ENCODE results near the gene FAM181A. TPM values are rescaled to one million over a fixed set of nuclear protein-coding genes. Genes with fewer than 3 reads are reported as not detected.

The FAM181A gene
- total RNA-seq, 1 donor from 2014 or later, result not detected

DNA sequence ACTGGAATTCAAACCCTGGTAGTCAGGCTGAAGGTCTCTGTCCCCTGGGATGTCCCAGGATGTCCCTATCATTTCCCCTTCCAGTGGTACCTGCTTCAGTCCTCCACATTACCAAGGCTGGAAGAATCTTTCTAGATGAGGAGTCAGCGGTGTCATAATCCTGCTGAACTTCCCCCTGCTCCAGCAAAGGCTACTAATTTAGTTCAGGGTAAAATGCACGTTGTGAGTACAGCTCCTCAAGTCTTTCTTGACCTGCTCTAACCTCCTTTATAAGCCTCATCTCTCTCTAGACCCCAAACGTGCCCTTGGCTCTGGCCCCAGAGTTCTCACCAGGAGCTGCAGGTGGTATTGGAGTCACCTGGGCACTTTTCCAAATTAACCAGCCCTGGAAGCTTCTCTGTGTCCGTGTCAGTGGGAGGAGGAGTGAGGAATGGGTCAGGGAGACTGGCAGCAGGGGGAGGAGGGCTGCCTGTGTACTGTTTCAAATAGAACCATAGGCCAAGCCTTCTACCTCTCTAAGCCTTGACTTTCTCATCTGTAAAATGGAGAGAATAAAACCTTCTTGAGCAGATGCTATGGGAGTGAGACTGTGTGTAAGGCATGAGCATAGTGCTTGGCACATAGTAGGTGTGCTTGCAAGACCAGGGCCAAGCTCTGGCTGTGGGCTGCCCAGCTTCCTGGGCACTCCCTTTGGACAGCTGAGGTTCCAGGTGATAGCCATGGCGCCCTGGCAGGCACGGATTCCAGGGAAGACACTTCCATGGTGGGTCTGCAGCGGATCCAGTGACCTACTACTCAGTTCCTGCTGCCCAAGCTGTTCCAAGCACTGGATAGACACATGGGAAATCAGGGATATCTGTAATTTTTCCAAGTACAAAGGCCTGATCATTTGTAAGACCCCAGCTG is 24.7 kb downstream of the FAM181A start:
- Mint-ChIP-seq H3K4me3 (ENCODE audit: unreplicated experiment) (no peak overlapping the region), H3K27me3 (ENCODE audit: unreplicated experiment) (peaks cover 5% of the 10 kb centered on the region), H3K4me1 (ENCODE audit: unreplicated experiment) (no peaks in the 10 kb centered on the region), H3K9me3 (ENCODE audit: unreplicated experiment) (no peaks in the 10 kb centered on the region), H3K27ac (ENCODE audit: unreplicated experiment) (no peak overlapping the region), H3K36me3 (ENCODE audit: low read depth, unreplicated experiment) (no peaks in the 10 kb centered on the region)
- no peak for DNase-seq (ENCODE audit: low spot score)
- TF ChIP-seq, protein P1, sequence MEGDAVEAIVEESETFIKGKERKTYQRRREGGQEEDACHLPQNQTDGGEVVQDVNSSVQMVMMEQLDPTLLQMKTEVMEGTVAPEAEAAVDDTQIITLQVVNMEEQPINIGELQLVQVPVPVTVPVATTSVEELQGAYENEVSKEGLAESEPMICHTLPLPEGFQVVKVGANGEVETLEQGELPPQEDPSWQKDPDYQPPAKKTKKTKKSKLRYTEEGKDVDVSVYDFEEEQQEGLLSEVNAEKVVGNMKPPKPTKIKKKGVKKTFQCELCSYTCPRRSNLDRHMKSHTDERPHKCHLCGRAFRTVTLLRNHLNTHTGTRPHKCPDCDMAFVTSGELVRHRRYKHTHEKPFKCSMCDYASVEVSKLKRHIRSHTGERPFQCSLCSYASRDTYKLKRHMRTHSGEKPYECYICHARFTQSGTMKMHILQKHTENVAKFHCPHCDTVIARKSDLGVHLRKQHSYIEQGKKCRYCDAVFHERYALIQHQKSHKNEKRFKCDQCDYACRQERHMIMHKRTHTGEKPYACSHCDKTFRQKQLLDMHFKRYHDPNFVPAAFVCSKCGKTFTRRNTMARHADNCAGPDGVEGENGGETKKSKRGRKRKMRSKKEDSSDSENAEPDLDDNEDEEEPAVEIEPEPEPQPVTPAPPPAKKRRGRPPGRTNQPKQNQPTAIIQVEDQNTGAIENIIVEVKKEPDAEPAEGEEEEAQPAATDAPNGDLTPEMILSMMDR (IDR thresholded peaks at IDR 0.05; ENCODE audit: unreplicated experiment), result no peak

DNA sequence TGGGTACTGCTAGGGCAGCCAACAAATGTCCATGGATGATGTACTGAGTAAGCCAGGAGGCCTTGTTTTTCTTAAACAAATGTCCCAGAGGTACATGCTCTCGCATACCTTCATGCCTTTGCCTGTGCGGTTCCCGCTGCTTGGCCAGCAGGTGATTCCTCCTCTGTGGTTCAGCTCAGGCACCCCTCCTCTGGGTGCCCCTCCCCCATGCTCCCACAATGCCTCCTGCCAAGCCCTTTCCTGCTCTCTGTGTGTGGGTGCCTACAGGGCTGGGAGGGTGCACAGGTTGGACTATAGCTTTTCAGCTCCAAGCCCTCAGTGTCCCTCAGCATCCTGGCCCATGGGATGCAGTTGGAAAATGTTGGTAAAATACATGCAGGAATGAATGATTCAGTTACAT is 25.7 kb downstream of the FAM181A start:
- Mint-ChIP-seq H3K4me1 (ENCODE audit: unreplicated experiment) (no peaks in the 10 kb centered on the region), H3K27me3 (ENCODE audit: unreplicated experiment) (peaks cover 5% of the 10 kb centered on the region), H3K9me3 (ENCODE audit: unreplicated experiment) (no peaks in the 10 kb centered on the region), H3K36me3 (ENCODE audit: low read depth, unreplicated experiment) (no peaks in the 10 kb centered on the region), H3K27ac (ENCODE audit: unreplicated experiment) (no peak overlapping the region), H3K4me3 (ENCODE audit: unreplicated experiment) (no peak overlapping the region)
- TF ChIP-seq, protein P1 (IDR thresholded peaks at IDR 0.05; ENCODE audit: unreplicated experiment), result no peak
- no peak for DNase-seq (ENCODE audit: low spot score)

DNA sequence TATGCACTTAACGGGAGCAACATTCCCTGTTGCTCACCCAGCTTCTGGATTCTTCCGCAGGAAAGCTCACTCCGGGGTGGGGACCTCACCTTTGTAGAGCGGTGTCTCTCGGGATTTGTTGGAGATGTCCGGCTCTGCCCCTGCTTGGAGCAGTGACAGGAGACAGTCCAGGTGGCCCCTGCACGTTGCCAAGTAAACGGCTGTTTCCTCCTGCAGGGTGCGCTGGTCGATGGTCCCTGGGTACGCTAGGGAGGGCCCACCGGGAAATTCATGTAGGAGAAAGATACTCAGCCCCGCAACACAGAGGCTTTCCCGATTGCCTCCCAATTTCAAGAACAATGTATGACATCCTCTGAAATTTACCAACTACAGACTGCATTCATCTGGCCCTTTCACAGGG is 26.1 kb downstream of the FAM181A start:
- Mint-ChIP-seq H3K4me1 (ENCODE audit: unreplicated experiment) (no peaks in the 10 kb centered on the region), H3K27ac (ENCODE audit: unreplicated experiment) (no peak overlapping the region), H3K36me3 (ENCODE audit: low read depth, unreplicated experiment) (no peaks in the 10 kb centered on the region), H3K27me3 (ENCODE audit: unreplicated experiment) (peaks cover 5% of the 10 kb centered on the region), H3K9me3 (ENCODE audit: unreplicated experiment) (no peaks in the 10 kb centered on the region), H3K4me3 (ENCODE audit: unreplicated experiment) (no peak overlapping the region)
- no peak for DNase-seq (ENCODE audit: low spot score)
- TF ChIP-seq, protein P1 (IDR thresholded peaks at IDR 0.05; ENCODE audit: unreplicated experiment), result no peak

DNA sequence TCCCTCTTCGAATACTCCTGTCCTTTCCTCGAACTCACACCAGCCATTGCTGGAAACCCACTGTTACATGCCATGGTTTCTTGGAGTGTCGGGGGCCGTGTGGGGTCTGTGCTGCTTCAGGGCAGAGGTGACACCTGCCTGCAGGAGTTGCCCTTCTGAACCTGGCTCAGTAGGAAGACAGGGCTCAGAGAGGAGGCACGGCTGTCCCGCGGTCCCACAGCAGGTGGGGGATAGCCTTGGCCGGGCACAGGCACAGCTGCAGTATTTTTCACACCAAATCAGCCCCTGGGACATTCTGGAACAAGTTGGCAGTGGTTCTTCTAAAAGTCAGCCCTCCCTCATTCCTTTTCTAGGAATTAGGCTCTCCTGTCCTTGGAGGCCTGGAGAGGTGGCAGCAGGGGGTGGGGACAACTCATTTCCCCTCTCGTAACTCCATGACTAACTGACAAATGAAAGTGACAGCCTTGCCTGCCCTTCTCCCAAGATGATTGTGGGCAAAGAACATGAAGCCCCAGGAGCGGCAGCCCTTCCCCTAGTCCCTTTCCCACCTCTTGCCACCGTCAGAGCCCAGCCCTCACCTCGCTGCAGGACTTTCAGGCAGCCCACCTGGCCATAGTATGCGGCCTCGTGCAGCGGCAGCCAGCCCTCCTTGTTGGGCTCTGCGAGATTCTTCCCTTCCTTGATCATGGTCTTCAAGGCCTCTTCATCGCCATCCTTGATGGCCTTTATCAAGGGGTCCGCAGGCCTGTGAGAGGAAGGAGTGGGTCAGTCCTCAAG is 26.8 kb downstream of the FAM181A start:
- Mint-ChIP-seq H3K27ac (ENCODE audit: unreplicated experiment) (no peak overlapping the region), H3K4me3 (ENCODE audit: unreplicated experiment) (no peak overlapping the region), H3K27me3 (ENCODE audit: unreplicated experiment) (peaks cover 5% of the 10 kb centered on the region), H3K4me1 (ENCODE audit: unreplicated experiment) (peaks cover under 1% of the 10 kb centered on the region), H3K36me3 (ENCODE audit: low read depth, unreplicated experiment) (no peaks in the 10 kb centered on the region), H3K9me3 (ENCODE audit: unreplicated experiment) (no peaks in the 10 kb centered on the region)
- no peak for DNase-seq (ENCODE audit: low spot score)
- TF ChIP-seq, protein P1 (IDR thresholded peaks at IDR 0.05; ENCODE audit: unreplicated experiment), result no peak

DNA sequence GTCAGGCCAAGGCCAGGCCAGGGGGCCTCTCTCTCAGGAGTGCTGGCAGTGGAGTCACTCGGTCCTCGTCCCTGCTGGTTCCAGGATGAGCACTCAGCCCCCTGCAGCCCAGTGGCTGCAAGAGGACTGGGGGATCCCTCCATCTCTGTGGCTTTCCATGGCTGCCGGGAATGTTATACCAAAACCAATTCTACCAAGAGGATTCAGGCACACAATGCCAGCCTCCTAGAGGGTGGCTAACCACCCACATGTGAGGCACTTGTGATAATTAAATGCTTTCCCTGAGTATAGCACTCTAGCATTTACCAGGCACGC is 27.3 kb downstream of the FAM181A start:
- H3K36me3 Mint-ChIP-seq (ENCODE audit: low read depth, unreplicated experiment), result no peaks in the 10 kb centered on the region
- H3K4me3 Mint-ChIP-seq (ENCODE audit: unreplicated experiment), result no peak overlapping the region
- peaks cover 6% of the 10 kb centered on the region for H3K4me1 Mint-ChIP-seq (ENCODE audit: unreplicated experiment)
- no peaks in the 10 kb centered on the region for H3K9me3 Mint-ChIP-seq (ENCODE audit: unreplicated experiment)
- H3K27ac Mint-ChIP-seq (ENCODE audit: unreplicated experiment), result no peak overlapping the region
- DNase-seq (ENCODE audit: low spot score), result no peak
- TF ChIP-seq, protein P1 (IDR thresholded peaks at IDR 0.05; ENCODE audit: unreplicated experiment), result no peak
- peaks cover 5% of the 10 kb centered on the region for H3K27me3 Mint-ChIP-seq (ENCODE audit: unreplicated experiment)

All from endothelial cell (in vitro differentiated cells).